Breast epithelium (tissue), 3 donors: Measurements from ENCODE around the gene DIP2B.

Experiments
- POLR2A ChIP-seq: fragments of 450-650 bp; IDR thresholded peaks from one replicate; pipeline ENCODE4 v1.6.1; 2016; ENCODE audit warnings: antibody characterized with exemption, mild to moderate bottlenecking, moderate library complexity
- POLR2AphosphoS5 ChIP-seq, 3 donors: sonication (generic); formaldehyde crosslinking; IDR thresholded peaks; one replicate each; pipeline ENCODE4 v1.6.1; 2017; ENCODE audit warnings: antibody characterized with exemption in 3 of 3
- TF ChIP-seq, protein P1 (sequence below), 3 donors: fragments of 450-650 bp; IDR thresholded peaks; one replicate each; pipeline ENCODE4 v1.5.1; 2016 to 2017; ENCODE audit warnings: antibody characterized with exemption in 3 of 3, mild to moderate bottlenecking in 3 of 3, moderate library complexity in 3 of 3

GRCh38 chr12:50788561-50788960, 283.8 kb downstream of the DIP2B start:
- TF ChIP-seq, protein P1, sequence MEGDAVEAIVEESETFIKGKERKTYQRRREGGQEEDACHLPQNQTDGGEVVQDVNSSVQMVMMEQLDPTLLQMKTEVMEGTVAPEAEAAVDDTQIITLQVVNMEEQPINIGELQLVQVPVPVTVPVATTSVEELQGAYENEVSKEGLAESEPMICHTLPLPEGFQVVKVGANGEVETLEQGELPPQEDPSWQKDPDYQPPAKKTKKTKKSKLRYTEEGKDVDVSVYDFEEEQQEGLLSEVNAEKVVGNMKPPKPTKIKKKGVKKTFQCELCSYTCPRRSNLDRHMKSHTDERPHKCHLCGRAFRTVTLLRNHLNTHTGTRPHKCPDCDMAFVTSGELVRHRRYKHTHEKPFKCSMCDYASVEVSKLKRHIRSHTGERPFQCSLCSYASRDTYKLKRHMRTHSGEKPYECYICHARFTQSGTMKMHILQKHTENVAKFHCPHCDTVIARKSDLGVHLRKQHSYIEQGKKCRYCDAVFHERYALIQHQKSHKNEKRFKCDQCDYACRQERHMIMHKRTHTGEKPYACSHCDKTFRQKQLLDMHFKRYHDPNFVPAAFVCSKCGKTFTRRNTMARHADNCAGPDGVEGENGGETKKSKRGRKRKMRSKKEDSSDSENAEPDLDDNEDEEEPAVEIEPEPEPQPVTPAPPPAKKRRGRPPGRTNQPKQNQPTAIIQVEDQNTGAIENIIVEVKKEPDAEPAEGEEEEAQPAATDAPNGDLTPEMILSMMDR (IDR thresholded peaks at IDR 0.05), result no peak
- TF ChIP-seq POLR2A (no peak), POLR2AphosphoS5 (IDR thresholded peaks at IDR 0.05) (no peak)
